Measurements from ENCODE around the gene NSRP1.
"Not testable (repeated sequence)": the region's sequence is repeated elsewhere in the genome, so short reads cannot be mapped to it uniquely, and the experiment has no call there.

Gene NSRP1

GRCh38 chr17:30222721-30223175 lies 106.1 kb downstream of the NSRP1 start:
- no peak for DNase-seq (ENCODE audit: low read depth, low spot score)

- DNase-seq (ENCODE audit: low read depth, low spot score) = no peak
Measured at GRCh38 chr17:30224419-30224960, 107.9 kb downstream of the NSRP1 start.

DNA sequence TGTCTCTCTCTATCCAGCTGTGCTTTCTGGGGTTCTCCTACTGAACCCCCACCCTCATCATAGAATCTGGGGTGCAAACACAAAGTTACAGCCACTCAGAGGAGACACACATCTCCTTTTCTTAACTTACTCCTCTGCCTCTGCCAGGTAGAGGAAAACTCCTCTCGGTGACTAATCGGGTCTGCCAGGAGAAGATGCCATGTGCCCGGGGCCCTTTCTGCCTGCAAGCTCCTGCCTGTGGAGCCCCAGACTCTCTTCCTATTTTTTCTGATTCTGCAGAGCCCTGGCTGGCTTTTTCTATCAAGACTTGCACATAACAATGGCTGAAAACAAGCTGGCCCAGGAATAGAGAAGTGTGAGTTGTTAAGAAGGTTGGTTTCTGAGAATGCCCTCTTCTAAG lies 108.5 kb downstream of the NSRP1 start:
- DNase-seq (ENCODE audit: low read depth, low spot score) = no peak

- no peak for DNase-seq (ENCODE audit: low read depth, low spot score)
Measured at GRCh38 chr17:30225919-30226553, 109.4 kb downstream of the NSRP1 start.

DNA sequence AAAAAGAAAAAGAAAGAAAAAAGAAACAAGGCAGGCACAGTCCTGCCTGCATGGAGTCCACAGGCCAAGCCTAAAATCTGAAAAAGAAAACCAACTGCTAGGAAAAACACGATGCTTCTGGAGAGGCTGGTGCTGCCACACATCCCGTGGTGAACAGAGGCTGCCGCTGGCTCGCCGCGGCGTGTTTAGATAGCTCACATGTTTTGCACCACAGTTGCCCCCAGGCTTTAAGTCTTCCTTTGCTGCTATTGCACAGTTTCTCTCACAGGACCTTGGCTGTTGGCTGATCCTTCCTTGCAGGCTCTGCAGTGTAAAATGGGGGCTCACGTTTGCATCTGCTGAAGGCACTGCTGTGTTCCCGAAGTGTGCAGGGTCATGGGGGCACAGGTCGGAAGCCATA lies 110.3 kb downstream of the NSRP1 start:
- DNase-seq (ENCODE audit: low read depth, low spot score) = peak; percentile 29

- no peak for DNase-seq (ENCODE audit: low read depth, low spot score)
Measured at GRCh38 chr17:30228011-30228410, 111.4 kb downstream of the NSRP1 start.

GRCh38 chr17:30229012-30229411 lies 112.4 kb downstream of the NSRP1 start:
- no peak for DNase-seq (ENCODE audit: low read depth, low spot score)

GRCh38 chr17:30230009-30230408 lies 113.4 kb downstream of the NSRP1 start:
- DNase-seq (ENCODE audit: low read depth, low spot score) = not testable (repeated sequence)

DNA sequence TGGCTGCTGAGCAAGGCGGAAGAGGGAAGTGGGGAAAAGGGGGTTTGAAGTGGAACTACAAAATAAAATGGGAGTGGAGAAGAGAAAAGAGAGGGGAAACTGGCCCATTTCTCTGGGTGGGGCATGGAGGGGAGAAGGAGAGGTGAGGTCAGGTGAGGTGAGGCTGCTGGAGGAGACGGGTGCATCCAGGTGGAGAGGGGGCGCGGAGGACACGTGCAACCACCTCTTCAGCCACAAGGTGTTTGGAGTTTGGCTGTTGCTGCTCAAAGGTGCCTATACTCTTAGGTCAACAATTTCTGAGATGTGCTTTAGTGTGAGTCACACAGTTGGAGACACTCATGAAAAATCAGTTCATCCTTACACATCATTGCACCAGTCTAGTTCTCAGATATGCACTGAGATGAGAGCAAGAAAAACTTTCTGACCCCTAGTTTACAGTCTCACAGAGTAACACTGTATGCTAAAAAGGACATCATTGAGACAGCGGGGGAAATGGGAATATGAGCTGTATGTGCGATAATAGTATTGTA lies 114.0 kb downstream of the NSRP1 start:
- DNase-seq (ENCODE audit: low read depth, low spot score) = no peak

- DNase-seq (ENCODE audit: low read depth, low spot score) = no peak
Measured at GRCh38 chr17:30232015-30232823, 115.6 kb downstream of the NSRP1 start.

DNA sequence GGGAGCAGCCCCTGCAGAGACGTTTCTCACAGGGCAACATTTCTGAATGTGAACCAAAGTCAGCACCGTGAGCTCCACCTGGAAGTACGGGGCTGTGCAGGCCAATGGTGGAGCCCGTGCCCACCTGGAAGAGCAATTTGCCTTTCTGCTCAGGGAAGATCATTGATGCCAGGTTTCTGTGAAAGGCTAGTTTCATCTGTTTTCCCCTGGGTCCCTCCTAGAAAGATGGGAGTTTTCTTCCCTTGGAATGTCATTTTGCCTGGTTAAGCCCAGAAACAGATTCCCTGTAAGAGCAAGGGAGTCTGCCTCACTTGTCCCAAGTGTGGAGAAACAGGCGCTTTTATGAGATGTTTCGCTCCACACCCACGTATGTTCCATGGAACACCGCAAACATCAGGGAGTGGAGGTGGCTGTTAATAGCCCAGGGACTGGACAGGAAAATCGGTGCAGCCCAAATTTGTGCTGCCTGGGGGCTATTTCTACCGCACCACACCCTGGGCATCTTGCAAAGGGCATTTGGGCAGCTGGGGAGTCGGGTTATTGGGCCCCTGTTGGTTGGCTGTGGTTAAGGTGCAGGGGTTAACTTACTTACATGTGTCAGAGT lies 116.3 kb downstream of the NSRP1 start:
- no peak for DNase-seq (ENCODE audit: low read depth, low spot score)

- no peak for DNase-seq (ENCODE audit: low read depth, low spot score)
Measured at GRCh38 chr17:30234296-30234695, 117.7 kb downstream of the NSRP1 start.

GRCh38 chr17:30234964-30235363 lies 118.3 kb downstream of the NSRP1 start:
- no peak for DNase-seq (ENCODE audit: low read depth, low spot score)

GRCh38 chr17:30235386-30236296 lies 119.0 kb downstream of the NSRP1 start, which contains the start of gene SLC6A4:
Gene SLC6A4 (minus strand): TSS chr17:30235697. CDS start chr17:30221958, 13,739 bp downstream.
- no peak for DNase-seq (ENCODE audit: low read depth, low spot score)

Measured in brain pericyte (primary cell).